Ascending aorta (tissue), 2 donors: ENCODE results near the gene CCDC74A. TPM values are rescaled to one million over a fixed set of nuclear protein-coding genes. Genes with fewer than 3 reads are reported as not detected.
A peak's percentile ranks its signal among the peaks of the same experiment; 100 is the strongest.
"Not testable (repeated sequence)": the region's sequence is repeated elsewhere in the genome, so short reads cannot be mapped to it uniquely, and the experiment has no call there.

Source experiments
- DNase-seq, 2 donors: peaks; one replicate each; pipeline ENCODE4 v3.0.0-alpha.2; 2019; ENCODE audit warnings: low spot score in 2 of 2
- H3K27ac ChIP-seq, 2 donors: fragments of 200-600 bp; sonication (generic); one replicate each; pipeline ENCODE4 v1.5.1; 2016 to 2017; ENCODE audit warnings: mild to moderate bottlenecking in 1 of 2
- H3K27me3 ChIP-seq: fragments of 200-600 bp; sonication (generic); one replicate; pipeline ENCODE4 v1.5.1; 2017
- H3K36me3 ChIP-seq, 2 donors: fragments of 200-600 bp; sonication (generic); one replicate each; pipeline ENCODE4 v1.5.1; 2016
- H3K4me1 ChIP-seq, 2 donors: fragments of 200-600 bp; sonication (generic); one replicate each; pipeline ENCODE4 v1.5.1; 2016 to 2017; ENCODE audit warnings: mild to moderate bottlenecking in 1 of 2
- H3K4me3 ChIP-seq, 2 donors: fragments of 200-600 bp; sonication (generic); one replicate each; pipeline ENCODE4 v1.5.1; 2016 to 2017; ENCODE audit warnings: mild to moderate bottlenecking in 1 of 2
- H3K9me3 ChIP-seq, 2 donors: fragments of 200-600 bp; sonication (generic); one replicate each; pipeline ENCODE4 v1.5.1; 2016
- CTCF ChIP-seq, 3 experiments: fragments of 200-600 bp in 2 of 3; fragments of 450-650 bp in 1 of 3; sonication (generic) in 2 of 3; IDR thresholded peaks; one replicate each; pipeline ENCODE4 v1.5.1; 2016 to 2019; ENCODE audit warnings: antibody characterized with exemption in 3 of 3, mild to moderate bottlenecking in 1 of 3, moderate library complexity in 1 of 3
- intact Hi-C: fragments of 100-400 bp; cut with DNase I; formaldehyde crosslinking; loops from one replicate; pipeline ENCODE4 v1.15.1; 2023
- total RNA-seq: library from RNA; depleted of rRNA; stranded (reverse); fragments of >200 nt; gene quantifications from one replicate; pipeline ENCODE4 v1.1.0, GENCODE V29; 2016

CCDC74A gene
- total RNA-seq, 1 donor from 2014 or later, result 1.8 TPM

GRCh38 chr2:131493199-131493968 lies 34.3 kb upstream of the CCDC74A start:
- Histone ChIP-seq H3K27ac (peak overlapping the region; percentile 77 to 86), H3K4me1 (peaks cover 2 to 6% of the 10 kb centered on the region in 2 donors), H3K36me3 (no peaks in the 10 kb centered on the region), H3K4me3 (peak overlapping the region; percentile 87 to 98), H3K9me3 (no peaks in the 10 kb centered on the region), H3K27me3 (no peaks in the 10 kb centered on the region)
- no peak for TF ChIP-seq CTCF (IDR thresholded peaks at IDR 0.05)
- intact Hi-C loops, result loop anchor here (5.0 to 10.0 kb wide), 9 partner anchors 34 to 1616 kb away; partner anchors contain the start of genes CCDC74A, FAM168B, IMP4 and PLEKHB2
- DNase-seq, result no peak

- not testable (repeated sequence) for H3K9me3 ChIP-seq, H3K4me3 ChIP-seq, H3K27me3 ChIP-seq, H3K4me1 ChIP-seq, DNase-seq, H3K27ac ChIP-seq
- intact Hi-C loops, result loop anchor here (10.0 kb wide), 3 partner anchors 179 to 1121 kb away; no protein-coding TSS in a partner anchor
- peaks cover 6 to 13% of the 10 kb centered on the region in 2 donors for H3K36me3 ChIP-seq
Measured at GRCh38 chr2:131495506-131495905, 32.2 kb upstream of the CCDC74A start.

- H3K9me3 ChIP-seq, H3K4me3 ChIP-seq, DNase-seq, H3K27ac ChIP-seq, H3K27me3 ChIP-seq, H3K4me1 ChIP-seq: not testable (repeated sequence)
- H3K36me3 ChIP-seq, result peaks cover 18 to 39% of the 10 kb centered on the region in 2 donors
- intact Hi-C loops, result loop anchor here (10.0 kb wide), 3 partner anchors 176 to 1124 kb away; no protein-coding TSS in a partner anchor
Measured at GRCh38 chr2:131498321-131498973, 29.2 kb upstream of the CCDC74A start.

- H3K27me3 ChIP-seq, intact Hi-C loops, DNase-seq, H3K9me3 ChIP-seq, H3K27ac ChIP-seq, H3K4me3 ChIP-seq, H3K4me1 ChIP-seq: not testable (repeated sequence)
- peaks cover 32 to 87% of the 10 kb centered on the region in 2 donors for H3K36me3 ChIP-seq
Measured at GRCh38 chr2:131503587-131503986, 24.1 kb upstream of the CCDC74A start.

- H3K9me3 ChIP-seq, intact Hi-C loops, H3K27me3 ChIP-seq, H3K4me3 ChIP-seq, H3K4me1 ChIP-seq, H3K27ac ChIP-seq, DNase-seq: not testable (repeated sequence)
- peaks cover 36 to 89% of the 10 kb centered on the region in 2 donors for H3K36me3 ChIP-seq
Measured at GRCh38 chr2:131504082-131504750, 23.5 kb upstream of the CCDC74A start.

GRCh38 chr2:131509615-131510014 lies 18.1 kb upstream of the CCDC74A start:
- H3K9me3 ChIP-seq, result no peaks in the 10 kb centered on the region
- H3K36me3 ChIP-seq, result peaks cover 36 to 68% of the 10 kb centered on the region in 2 donors
- no peaks in the 10 kb centered on the region for H3K27me3 ChIP-seq
- no peak overlapping the region for H3K4me3 ChIP-seq
- no peak overlapping the region for H3K27ac ChIP-seq
- no peak for DNase-seq
- intact Hi-C loops, result no loop called here
- H3K4me1 ChIP-seq, result no peaks in the 10 kb centered on the region
- no peak for TF ChIP-seq CTCF (IDR thresholded peaks at IDR 0.05)

GRCh38 chr2:131511291-131511968 lies 16.3 kb upstream of the CCDC74A start:
- intact Hi-C loops, H3K4me1 ChIP-seq, H3K9me3 ChIP-seq, H3K4me3 ChIP-seq, H3K27ac ChIP-seq, DNase-seq, H3K27me3 ChIP-seq: not testable (repeated sequence)
- H3K36me3 ChIP-seq, result peaks cover 31 to 51% of the 10 kb centered on the region in 2 donors

GRCh38 chr2:131511969-131512870 lies 15.5 kb upstream of the CCDC74A start:
- intact Hi-C loops, H3K27me3 ChIP-seq, H3K4me1 ChIP-seq, DNase-seq, H3K4me3 ChIP-seq, H3K9me3 ChIP-seq, H3K27ac ChIP-seq: not testable (repeated sequence)
- peaks cover 28 to 46% of the 10 kb centered on the region in 2 donors for H3K36me3 ChIP-seq

- peaks cover 19 to 38% of the 10 kb centered on the region in 2 donors for H3K36me3 ChIP-seq
- DNase-seq, result not testable (repeated sequence)
Measured at GRCh38 chr2:131514408-131515166, 13.1 kb upstream of the CCDC74A start.

GRCh38 chr2:131515235-131515634 lies 12.5 kb upstream of the CCDC74A start:
- H3K27ac ChIP-seq, intact Hi-C loops, H3K4me3 ChIP-seq, DNase-seq, H3K27me3 ChIP-seq, H3K4me1 ChIP-seq, H3K9me3 ChIP-seq: not testable (repeated sequence)
- peaks cover 18 to 38% of the 10 kb centered on the region in 2 donors for H3K36me3 ChIP-seq

More at GRCh38 chr2:131514408-131515166, 13.1 kb upstream of the CCDC74A start:
- H3K27ac ChIP-seq, H3K4me3 ChIP-seq, H3K4me1 ChIP-seq, H3K27me3 ChIP-seq, intact Hi-C loops, H3K9me3 ChIP-seq: not testable (repeated sequence)
